Astrocyte (in vitro differentiated cells and primary cell): Measurements from ENCODE around the gene MYO3B. TPM values are rescaled to one million over a fixed set of nuclear protein-coding genes. Genes with fewer than 3 reads are reported as not detected.

Source experiments
- DNase-seq: peaks from one replicate; pipeline ENCODE4 v3.0.0-alpha.2; 2010; ENCODE audit warnings: low read depth
- FAIRE-seq: peaks from 2 replicates; lab custom pipeline; 2011; peaks lifted over from hg19 to GRCh38; lab: Jason Lieb, UNC
- H2AFZ ChIP-seq: 2 replicates; pipeline ENCODE4 v1.6.0; 2012; ENCODE audit warnings: low read depth, low read length, inconsistent platforms
- H3K27ac ChIP-seq: 2 replicates; pipeline ENCODE4 v1.5.1; 2011; ENCODE audit warnings: low read depth, low read length, inconsistent platforms
- H3K27me3 ChIP-seq: 2 replicates; pipeline ENCODE4 v1.6.0; 2011; ENCODE audit warnings: low read length, inconsistent platforms; ENCODE audit not compliant: insufficient read depth
- H3K36me3 ChIP-seq: 2 replicates; pipeline ENCODE4 v1.5.1; 2011; ENCODE audit warnings: low read length, inconsistent platforms; ENCODE audit not compliant: insufficient read depth
- H3K4me1 ChIP-seq: 2 replicates; pipeline ENCODE4 v1.5.1; 2011; ENCODE audit warnings: low read length, inconsistent platforms; ENCODE audit not compliant: insufficient read depth
- H3K4me2 ChIP-seq: 2 replicates; pipeline ENCODE4 v1.6.0; 2012; ENCODE audit warnings: low read length, inconsistent platforms
- H3K4me3 ChIP-seq: 2 replicates; pipeline ENCODE4 v1.5.1; 2011; ENCODE audit warnings: low read depth, mild to moderate bottlenecking, low read length, inconsistent platforms; ENCODE audit not compliant: insufficient read depth
- H3K79me2 ChIP-seq: 2 replicates; pipeline ENCODE4 v1.6.0; 2012; ENCODE audit warnings: mild to moderate bottlenecking, low read length, inconsistent platforms; ENCODE audit not compliant: insufficient read depth
- H3K9ac ChIP-seq: 2 replicates; pipeline ENCODE4 v1.6.0; 2012; ENCODE audit warnings: mild to moderate bottlenecking, low read length, inconsistent platforms
- H3K9me3 ChIP-seq: 2 replicates; pipeline ENCODE4 v1.5.1; 2012; ENCODE audit warnings: low read depth, mild to moderate bottlenecking, low read length, inconsistent platforms; ENCODE audit not compliant: insufficient read depth
- H4K20me1 ChIP-seq: 2 replicates; pipeline ENCODE4 v1.6.0; 2012; ENCODE audit warnings: low read length, inconsistent platforms; ENCODE audit not compliant: insufficient read depth
- H3K27ac Mint-ChIP-seq: one replicate; pipeline ENCODE4 v1.8.0; 2021; ENCODE audit warnings: mild to moderate bottlenecking, mixed read lengths; ENCODE audit not compliant: unreplicated experiment
- H3K27me3 Mint-ChIP-seq: one replicate; pipeline ENCODE4 v1.8.0; 2021; ENCODE audit warnings: low read depth, mixed read lengths; ENCODE audit not compliant: unreplicated experiment
- H3K36me3 Mint-ChIP-seq: one replicate; pipeline ENCODE4 v1.8.0; 2021; ENCODE audit warnings: low read depth, mixed read lengths; ENCODE audit not compliant: unreplicated experiment
- H3K4me1 Mint-ChIP-seq: one replicate; pipeline ENCODE4 v1.8.0; 2021; ENCODE audit warnings: low read depth, mixed read lengths; ENCODE audit not compliant: unreplicated experiment
- H3K4me3 Mint-ChIP-seq: one replicate; pipeline ENCODE4 v1.8.0; 2021; ENCODE audit warnings: mild to moderate bottlenecking, moderate library complexity, mixed read lengths; ENCODE audit not compliant: unreplicated experiment
- H3K9me3 Mint-ChIP-seq: one replicate; pipeline ENCODE4 v1.8.0; 2021; ENCODE audit warnings: mild to moderate bottlenecking, mixed read lengths; ENCODE audit not compliant: unreplicated experiment
- CTCF ChIP-seq: IDR thresholded peaks from 2 replicates; pipeline ENCODE4 v1.5.1; 2011; ENCODE audit warnings: low read depth, mild to moderate bottlenecking, inconsistent platforms, low read length, moderate library complexity; ENCODE audit not compliant: insufficient read depth
- EZH2 ChIP-seq: IDR thresholded peaks from 2 replicates; pipeline ENCODE4 v1.6.1; 2012; ENCODE audit warnings: mild to moderate bottlenecking, low read length, inconsistent platforms; ENCODE audit not compliant: insufficient read depth
- total RNA-seq: library from RNA; stranded (reverse); gene quantifications from 2 replicates; pipeline ENCODE4 v1.2.1, GENCODE V29; 2021

Gene MYO3B
- total RNA-seq, 1 donor from 2014 or later = not detected

GRCh38 chr2:170323743-170324142 is 145.8 kb downstream of the MYO3B start:
- H3K9me3 Mint-ChIP-seq = peaks cover 3% of the 10 kb centered on the region
- Histone ChIP-seq H3K27ac (no peak overlapping the region), H3K36me3 (no peaks in the 10 kb centered on the region), H3K9me3 (no peaks in the 10 kb centered on the region), H4K20me1 (no peaks in the 10 kb centered on the region), H3K4me2 (no peak overlapping the region), H3K9ac (no peak overlapping the region), H3K4me1 (no peaks in the 10 kb centered on the region), H2AFZ (no peak overlapping the region), H3K27me3 (peaks cover 5% of the 10 kb centered on the region), H3K79me2 (no peaks in the 10 kb centered on the region), H3K4me3 (no peak overlapping the region)
- DNase-seq (no peak), FAIRE-seq (no peak)
- H3K27me3 Mint-ChIP-seq = peaks cover 5% of the 10 kb centered on the region
- H3K4me3 Mint-ChIP-seq = no peak overlapping the region
- H3K36me3 Mint-ChIP-seq = peaks cover 6% of the 10 kb centered on the region
- no peak overlapping the region for H3K27ac Mint-ChIP-seq
- H3K4me1 Mint-ChIP-seq = peaks cover 2% of the 10 kb centered on the region
- TF ChIP-seq EZH2 (no peak), CTCF (no peak)

GRCh38 chr2:170324640-170325046 is 146.7 kb downstream of the MYO3B start:
- Mint-ChIP-seq H3K9me3 (peaks cover 3% of the 10 kb centered on the region), H3K36me3 (peaks cover 6% of the 10 kb centered on the region), H3K27me3 (peaks cover 5% of the 10 kb centered on the region), H3K27ac (no peak overlapping the region), H3K4me3 (no peak overlapping the region), H3K4me1 (peaks cover 2% of the 10 kb centered on the region)
- FAIRE-seq (no peak), DNase-seq (no peak)
- Histone ChIP-seq H3K9ac (no peak overlapping the region), H3K36me3 (no peaks in the 10 kb centered on the region), H2AFZ (no peak overlapping the region), H3K27ac (no peak overlapping the region), H3K79me2 (no peaks in the 10 kb centered on the region), H3K27me3 (peaks cover 5% of the 10 kb centered on the region), H3K4me3 (no peak overlapping the region), H3K4me1 (no peaks in the 10 kb centered on the region), H4K20me1 (no peaks in the 10 kb centered on the region), H3K9me3 (no peaks in the 10 kb centered on the region), H3K4me2 (no peak overlapping the region)
- TF ChIP-seq EZH2 (no peak), CTCF (peak; percentile 63)

- Histone ChIP-seq H3K79me2 (no peaks in the 10 kb centered on the region), H3K27ac (no peak overlapping the region), H4K20me1 (no peaks in the 10 kb centered on the region), H3K4me1 (no peaks in the 10 kb centered on the region), H2AFZ (no peak overlapping the region), H3K4me3 (no peak overlapping the region), H3K36me3 (no peaks in the 10 kb centered on the region), H3K27me3 (no peaks in the 10 kb centered on the region), H3K4me2 (no peak overlapping the region), H3K9me3 (no peaks in the 10 kb centered on the region), H3K9ac (no peak overlapping the region)
- Mint-ChIP-seq H3K4me3 (no peak overlapping the region), H3K27me3 (peaks cover 6% of the 10 kb centered on the region), H3K4me1 (no peaks in the 10 kb centered on the region), H3K27ac (no peak overlapping the region), H3K9me3 (peaks cover 5% of the 10 kb centered on the region), H3K36me3 (no peaks in the 10 kb centered on the region)
- TF ChIP-seq EZH2 (no peak), CTCF (no peak)
- FAIRE-seq (no peak), DNase-seq (no peak)
These were observed 152.9 kb downstream of the MYO3B start for GRCh38 chr2:170330881-170331280.
